Gastroesophageal sphincter (tissue), 4 donors: ENCODE measurements around the gene CHMP5. TPM values are rescaled to one million over a fixed set of nuclear protein-coding genes. Genes with fewer than 3 reads are reported as not detected.
"Not testable (repeated sequence)": the region's sequence is repeated elsewhere in the genome, so short reads cannot be mapped to it uniquely, and the experiment has no call there.

ENCODE experiments used
- ATAC-seq: fragments of 150-250 bp; one replicate; pipeline ENCODE4 v1.9.1; 2016; ENCODE audit warnings: mild to moderate bottlenecking, moderate library complexity
- H3K27ac ChIP-seq, 4 donors: fragments of 200-600 bp; sonication (generic) in 3 of 4; 1 replicate in 3 of 4; 2 replicates in 1 of 4; pipeline ENCODE4 v1.5.1; 2016 to 2019
- H3K27me3 ChIP-seq: fragments of 200-600 bp; sonication (generic); one replicate; pipeline ENCODE4 v1.5.1; 2019
- H3K36me3 ChIP-seq, 2 donors: fragments of 200-600 bp; sonication (generic); one replicate each; pipeline ENCODE4 v1.5.1; 2019; ENCODE audit warnings: control low read depth in 1 of 2
- H3K4me1 ChIP-seq, 3 donors: fragments of 200-600 bp; sonication (generic); 1 replicate in 2 of 3; 2 replicates in 1 of 3; pipeline ENCODE4 v1.5.1; 2016 to 2019; ENCODE audit warnings: control low read depth in 2 of 3
- H3K4me3 ChIP-seq, 2 donors: fragments of 200-600 bp; sonication (generic); one replicate each; pipeline ENCODE4 v1.5.1; 2019; ENCODE audit warnings: mild to moderate bottlenecking in 1 of 2, moderate library complexity in 1 of 2
- H3K9me3 ChIP-seq, 3 donors: fragments of 200-600 bp; sonication (generic); one replicate each; pipeline ENCODE4 v1.5.1; 2017 to 2019; ENCODE audit warnings: control low read depth in 2 of 3
- CTCF ChIP-seq, 4 experiments: fragments of 200-600 bp in 2 of 4; fragments of 450-650 bp in 2 of 4; sonication (generic) in 1 of 4; IDR thresholded peaks; one replicate each; pipeline ENCODE4 v1.5.1; 2017 to 2019; ENCODE audit warnings: antibody characterized with exemption in 4 of 4, mild to moderate bottlenecking in 2 of 4, moderate library complexity in 2 of 4
- EP300 ChIP-seq: sonication (generic); formaldehyde crosslinking; IDR thresholded peaks from one replicate; pipeline ENCODE4 v1.6.1; 2017; ENCODE audit warnings: antibody characterized with exemption, mild to moderate bottlenecking
- POLR2A ChIP-seq, 2 donors: fragments of 450-650 bp; IDR thresholded peaks; one replicate each; pipeline ENCODE4 v1.6.1; 2017; ENCODE audit warnings: antibody characterized with exemption in 2 of 2, mild to moderate bottlenecking in 2 of 2, moderate library complexity in 1 of 2
- POLR2AphosphoS5 ChIP-seq: sonication (generic); formaldehyde crosslinking; IDR thresholded peaks from one replicate; pipeline ENCODE4 v1.6.1; 2017; ENCODE audit warnings: antibody characterized with exemption
- WGBS, 2 donors: methylation state at CpG; one replicate each; pipeline ENCODE4 v1.1.5; 2018; ENCODE audit warnings: low coverage in 1 of 2; 5-methylcytosine and 5-hydroxymethylcytosine counted together
- total RNA-seq, 4 donors: library from RNA; depleted of rRNA; stranded (reverse); fragments of >200 nt; gene quantifications; one replicate each; pipeline ENCODE4 v1.1.0, GENCODE V29; 2016

CHMP5 gene
- total RNA-seq, 4 donors from 2014 or later: 45.6 to 89.0 (median 59.3) TPM

GRCh38 chr9:33315371-33315770 lies 50.5 kb downstream of the CHMP5 start:
- Histone ChIP-seq H3K36me3 (peaks cover 3 to 97% of the 10 kb centered on the region in 2 donors), H3K4me1 (peaks cover 0 to 16% (median 5%) of the 10 kb centered on the region in 3 donors), H3K27ac (peak overlapping the region in 1 of 4 donors; percentile 38), H3K4me3 (no peak overlapping the region), H3K9me3 (no peaks in the 10 kb centered on the region), H3K27me3 (no peaks in the 10 kb centered on the region)
- no peak for ATAC-seq
- TF ChIP-seq CTCF (IDR thresholded peaks at IDR 0.05): no peak
- TF ChIP-seq POLR2A (IDR thresholded peaks at IDR 0.05): no peak
- no peak for TF ChIP-seq EP300
- TF ChIP-seq POLR2AphosphoS5: no peak
- WGBS, 2 donors: 75 to 77% methylated on average over 3 to 5 of the region's 5 CpGs

- H3K27ac ChIP-seq, H3K27me3 ChIP-seq, H3K9me3 ChIP-seq, ATAC-seq, H3K4me3 ChIP-seq: not testable (repeated sequence)
- WGBS, 2 donors: 75 to 93% methylated on average over 2 of the region's 3 CpGs
- Histone ChIP-seq H3K4me1 (peaks cover 0 to 15% (median 8%) of the 10 kb centered on the region in 3 donors), H3K36me3 (peaks cover 0 to 98% of the 10 kb centered on the region in 2 donors)
Measured at GRCh38 chr9:33317136-33317535, 52.3 kb downstream of the CHMP5 start.

GRCh38 chr9:33318225-33318624 lies 53.4 kb downstream of the CHMP5 start:
- Histone ChIP-seq H3K27me3 (no peaks in the 10 kb centered on the region), H3K9me3 (no peaks in the 10 kb centered on the region), H3K36me3 (peaks cover 0 to 98% of the 10 kb centered on the region in 2 donors), H3K27ac (peak overlapping the region in 1 of 4 donors; percentile 21), H3K4me3 (no peak overlapping the region), H3K4me1 (peaks cover 0 to 15% (median 8%) of the 10 kb centered on the region in 3 donors)
- TF ChIP-seq CTCF (IDR thresholded peaks at IDR 0.05): no peak
- TF ChIP-seq POLR2AphosphoS5: no peak
- no peak for TF ChIP-seq POLR2A (IDR thresholded peaks at IDR 0.05)
- TF ChIP-seq EP300: no peak
- ATAC-seq: no peak
- WGBS, 2 donors: 81 to 84% methylated on average over 3 of the region's 3 CpGs

- peak overlapping the region in 1 of 4 donors; percentile 21 for H3K27ac ChIP-seq
- WGBS, 2 donors: 76 to 92% methylated on average over 3 to 8 of the region's 8 CpGs
- no peaks in the 10 kb centered on the region for H3K9me3 ChIP-seq
- peaks cover 0 to 15% (median 8%) of the 10 kb centered on the region in 3 donors for H3K4me1 ChIP-seq
- ATAC-seq: no peak
- H3K36me3 ChIP-seq: peaks cover 0 to 96% of the 10 kb centered on the region in 2 donors
- TF ChIP-seq CTCF (IDR thresholded peaks at IDR 0.05) (no peak), POLR2A (IDR thresholded peaks at IDR 0.05) (no peak), EP300 (no peak), POLR2AphosphoS5 (no peak)
- no peak overlapping the region for H3K4me3 ChIP-seq
- H3K27me3 ChIP-seq: no peaks in the 10 kb centered on the region
Measured at GRCh38 chr9:33318781-33319180, 53.9 kb downstream of the CHMP5 start.

- Histone ChIP-seq H3K9me3 (no peaks in the 10 kb centered on the region), H3K27ac (peak overlapping the region; percentile 65 to 83 (median 72)), H3K4me3 (no peak overlapping the region), H3K4me1 (peaks cover 0 to 15% (median 8%) of the 10 kb centered on the region in 3 donors), H3K36me3 (peaks cover 0 to 96% of the 10 kb centered on the region in 2 donors), H3K27me3 (no peaks in the 10 kb centered on the region)
- no peak for TF ChIP-seq CTCF (IDR thresholded peaks at IDR 0.05)
- TF ChIP-seq POLR2A (IDR thresholded peaks at IDR 0.05): no peak
- no peak for TF ChIP-seq EP300
- TF ChIP-seq POLR2AphosphoS5: no peak
- 44 to 88% methylated on average over 1 of the region's 1 CpG for WGBS, 2 donors
- peak; percentile 42 for ATAC-seq
Measured at GRCh38 chr9:33320230-33320567, 55.4 kb downstream of the CHMP5 start.
